ENCODE measurements around the gene CD48.
A peak's percentile ranks its signal among the peaks of the same experiment; 100 is the strongest.
"Not testable (repeated sequence)": the region's sequence is repeated elsewhere in the genome, so short reads cannot be mapped to it uniquely, and the experiment has no call there.

Gene CD48

DNA sequence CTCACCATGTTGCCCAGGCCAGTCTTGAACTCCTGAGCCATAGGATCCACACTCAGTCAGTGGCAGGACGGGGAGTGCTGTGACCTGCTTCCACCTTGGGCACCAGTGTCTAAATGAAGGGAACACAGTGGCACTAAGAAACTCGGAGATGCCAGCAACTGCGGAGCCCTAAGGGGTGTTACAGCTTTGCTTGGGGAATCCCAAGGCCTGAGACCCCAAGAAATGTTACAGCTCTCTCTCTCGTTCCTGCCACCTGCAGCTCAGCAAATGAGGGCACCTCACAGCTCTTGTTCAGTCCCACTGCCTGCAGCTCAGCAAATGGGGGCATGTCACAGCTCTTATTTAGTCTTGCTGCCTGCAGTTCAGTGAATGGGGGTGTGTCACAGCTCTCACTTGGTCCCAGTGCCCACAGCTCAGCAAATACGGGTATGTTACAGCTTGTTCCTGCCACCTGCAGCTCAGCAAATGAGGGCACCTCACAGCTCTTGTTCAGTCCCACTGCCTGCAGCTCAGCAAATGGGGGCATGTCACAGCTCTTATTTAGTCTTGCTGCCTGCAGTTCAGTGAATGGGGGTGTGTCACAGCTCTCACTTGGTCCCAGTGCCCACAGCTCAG lies 2.5 kb upstream of the CD48 start:
- not testable (repeated sequence) for DNase-seq

- DNase-seq = no peak
These were observed 1.5 kb upstream of the CD48 start for GRCh38 chr1:160713161-160713560.

GRCh38 chr1:160712525-160713080 lies 981 bp upstream of the CD48 start:
- DNase-seq = not testable (repeated sequence)

GRCh38 chr1:160711276-160711601 lies 383 bp downstream of the CD48 start:
- no peak for DNase-seq

DNA sequence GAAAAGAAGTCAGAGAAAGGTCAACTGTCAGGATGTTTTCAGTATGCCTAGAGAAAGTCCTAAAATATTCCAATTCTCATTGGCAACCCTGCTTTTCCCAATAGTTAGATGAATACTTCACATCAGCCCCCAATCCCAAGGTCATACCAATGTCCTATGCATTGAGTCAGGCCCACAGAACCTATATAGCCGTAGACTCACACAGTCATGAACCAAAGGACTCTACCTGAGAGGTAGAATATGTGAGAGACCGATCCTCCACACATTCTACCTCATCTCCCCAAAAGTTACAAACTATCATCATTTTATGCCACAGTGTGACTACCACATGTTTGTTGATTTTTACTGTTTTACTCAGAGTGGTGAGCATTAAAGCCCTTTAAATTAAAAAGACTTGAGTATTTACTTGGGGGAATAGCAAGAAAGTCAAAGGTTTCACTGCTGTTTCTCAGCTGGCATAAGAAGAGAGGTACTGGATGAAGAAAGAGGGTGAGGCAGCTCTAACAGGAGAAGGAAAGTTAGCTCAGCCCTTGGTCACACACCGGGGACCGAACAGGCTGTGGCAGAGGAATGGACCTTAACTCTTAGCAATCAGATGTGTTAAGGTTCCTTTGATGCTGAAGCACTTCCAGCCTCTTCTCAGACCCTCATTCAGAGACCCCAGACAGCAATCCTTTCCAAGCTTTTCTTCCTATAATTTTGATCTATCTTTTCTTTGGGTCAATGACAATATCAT lies 937 bp downstream of the CD48 start:
- DNase-seq = no peak

DNA sequence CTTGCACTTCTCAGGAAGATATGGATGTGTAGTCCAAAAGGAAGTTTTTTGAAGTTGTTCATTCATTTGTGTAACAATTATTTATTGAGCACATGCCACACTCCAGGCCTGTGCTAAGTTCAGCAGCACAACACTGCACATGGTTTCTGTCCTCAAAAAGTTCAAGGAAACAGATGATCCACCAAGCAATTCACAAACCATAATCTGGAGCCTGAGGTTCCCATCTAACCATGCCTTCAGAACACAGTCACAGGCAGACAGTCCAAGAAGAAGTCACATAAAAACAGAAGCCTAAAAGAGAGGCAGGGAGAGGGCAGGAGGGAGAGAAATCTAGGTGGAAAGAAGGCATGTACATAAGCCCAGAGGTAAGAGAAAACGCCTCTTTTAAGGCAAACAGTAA lies 1.9 kb downstream of the CD48 start:
- DNase-seq = no peak

- DNase-seq = no peak
These were observed 2.8 kb downstream of the CD48 start for GRCh38 chr1:160708801-160709200.

DNA sequence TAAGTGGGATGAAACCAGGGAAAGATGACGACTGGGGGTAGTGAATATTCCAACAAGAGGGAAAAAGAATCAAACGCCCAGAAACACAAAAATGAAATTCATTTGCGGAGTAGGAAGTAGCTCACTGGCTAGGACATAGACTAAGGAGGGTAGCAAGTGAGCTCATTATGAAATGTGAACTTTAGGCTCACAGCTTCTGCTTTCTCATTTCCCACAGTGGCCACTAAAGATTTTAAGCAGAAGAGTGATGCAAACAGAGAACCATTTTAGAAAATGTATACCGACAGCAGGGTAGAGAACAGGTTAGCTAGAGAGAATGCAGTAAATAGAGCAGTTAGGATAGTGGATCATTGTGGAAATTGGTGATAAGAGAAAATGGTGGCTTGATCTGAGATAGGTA lies 3.5 kb downstream of the CD48 start:
- no peak for DNase-seq

- no peak for DNase-seq
These were observed 4.2 kb downstream of the CD48 start for GRCh38 chr1:160707236-160708064.

- no peak for DNase-seq
These were observed 4.9 kb downstream of the CD48 start for GRCh38 chr1:160706526-160707235.

DNA sequence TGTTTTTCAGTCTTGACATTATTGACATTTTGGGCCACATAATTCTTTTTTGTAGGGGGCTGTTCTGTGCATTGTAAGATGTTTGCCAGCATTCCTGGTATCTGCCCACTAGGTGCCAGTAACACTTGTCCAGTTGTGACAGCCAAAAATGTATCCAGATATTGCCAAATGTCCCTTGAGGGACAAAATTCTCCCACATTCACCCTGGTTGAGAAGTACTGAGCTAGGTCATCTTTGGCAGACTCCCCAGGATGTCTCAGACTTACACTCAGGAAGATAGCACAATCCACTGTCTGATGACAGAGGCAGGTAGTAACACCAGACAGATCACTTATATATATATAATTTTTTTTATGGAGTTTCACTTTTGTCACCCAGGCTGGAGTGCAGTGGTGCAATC lies 5.9 kb downstream of the CD48 start:
- DNase-seq = no peak

DNA sequence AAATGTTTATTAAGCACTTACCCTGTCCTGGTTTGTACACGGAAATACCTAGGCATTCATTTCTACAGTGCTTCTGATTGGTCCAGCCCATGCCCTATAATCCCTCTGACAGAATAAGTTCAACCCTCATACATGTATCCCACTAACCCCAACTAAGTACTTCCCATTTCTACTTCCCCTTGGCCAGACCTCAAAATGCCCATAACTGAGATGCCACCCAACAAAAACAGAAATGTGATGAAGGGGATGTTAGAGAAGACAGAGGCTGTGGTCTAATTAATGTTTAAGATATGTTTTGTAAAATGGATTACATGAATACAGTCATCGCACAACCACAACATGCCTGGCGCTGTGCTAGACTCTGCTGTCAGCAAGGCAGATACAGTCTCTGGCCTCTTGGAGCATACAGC lies 6.4 kb downstream of the CD48 start:
- not testable (repeated sequence) for DNase-seq

GRCh38 chr1:160704250-160704649 lies 7.4 kb downstream of the CD48 start:
- peak in 2 of 56 donors; percentile 2 to 4 for DNase-seq

- no peak for DNase-seq
These were observed 9.5 kb downstream of the CD48 start for GRCh38 chr1:160702100-160702499.

DNA sequence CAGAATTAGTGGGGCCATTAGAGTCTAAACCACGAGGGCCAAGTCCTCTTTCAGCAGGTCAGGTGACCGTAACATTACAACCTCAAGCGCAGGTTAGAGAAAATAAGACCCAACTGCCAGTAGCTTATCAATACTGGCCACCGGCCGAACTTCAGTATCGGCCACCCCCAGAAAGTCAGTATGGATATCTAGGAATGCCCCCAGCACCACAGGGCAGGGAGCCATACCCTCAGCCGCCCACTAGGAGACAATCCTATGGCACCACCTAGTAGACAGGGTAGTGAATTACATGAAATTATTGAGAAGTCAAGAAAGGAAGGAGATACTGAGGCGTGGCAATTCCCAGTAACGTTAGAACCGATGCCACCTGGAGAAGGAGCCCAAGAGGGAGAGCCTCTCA lies 19.2 kb downstream of the CD48 start:
- DNase-seq = not testable (repeated sequence)

GRCh38 chr1:160685266-160685665 lies 26.4 kb downstream of the CD48 start:
- DNase-seq = no peak

GRCh38 chr1:160682983-160683865 lies 28.4 kb downstream of the CD48 start:
- no peak for DNase-seq

GRCh38 chr1:160681891-160682140 lies 29.8 kb downstream of the CD48 start:
- no peak for DNase-seq

DNA sequence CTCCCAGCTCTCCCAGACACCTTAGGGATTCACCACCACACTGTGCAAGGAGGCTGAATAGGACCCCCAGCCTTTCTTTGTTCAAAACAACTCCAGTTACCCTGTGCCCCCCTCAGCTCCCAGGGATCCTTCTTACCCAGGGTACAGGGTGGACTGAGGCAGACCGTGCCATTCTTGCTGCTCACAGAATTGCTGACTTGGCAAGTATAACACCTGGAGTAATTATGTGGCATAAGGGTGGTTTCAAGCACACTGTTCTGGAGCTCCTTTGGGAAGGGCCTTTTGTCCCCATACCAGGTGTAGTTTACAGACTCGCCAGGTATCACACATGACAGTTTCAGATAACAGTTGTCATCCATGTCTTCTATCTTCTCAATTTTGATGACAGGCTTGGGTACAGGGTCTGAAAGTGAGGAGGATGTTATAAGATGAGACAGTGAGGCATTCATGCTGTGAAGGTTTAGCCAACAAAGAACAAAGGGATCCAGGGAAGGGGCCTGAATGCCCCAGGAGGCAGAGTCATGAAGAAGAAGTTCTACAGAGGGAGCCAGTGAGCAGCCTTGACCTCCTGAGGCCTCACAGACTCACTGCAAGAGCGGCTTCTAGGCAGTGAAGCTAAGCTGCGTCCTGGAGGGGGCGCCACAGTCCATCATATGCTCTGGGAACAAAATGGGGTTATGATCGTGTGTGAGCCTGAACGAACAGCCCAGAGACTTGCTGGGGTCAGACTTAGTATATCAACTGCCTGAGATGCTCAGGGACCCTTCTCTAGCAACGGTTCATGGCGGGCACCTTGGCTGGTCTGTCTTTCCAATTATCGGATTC lies 30.3 kb downstream of the CD48 start:
- peak in 7 of 56 donors; percentile 2 to 21 (median 5) for DNase-seq

- no peak for DNase-seq
These were observed 31.2 kb downstream of the CD48 start for GRCh38 chr1:160680399-160680798.

Data from nucleus accumbens (tissue), 56 donors.